K562 (cell line): ENCODE measurements around the gene OCA2. TPM values are rescaled to one million over a fixed set of nuclear protein-coding genes. Genes with fewer than 3 reads are reported as not detected.

ENCODE experiments used
- ATAC-seq: fragments of 200-7000 bp; cut with Tn5 transposase; 3 replicates; pipeline ENCODE4 v1.9.1; 2020; ENCODE audit warnings: moderate library complexity
- BruUV-seq: library from RNA; stranded (reverse); fragments of 400-500 nt; replicated peaks from 2 replicates; lab custom pipeline; 2021; lab: Mats Ljungman, UMichigan
- CTCF ChIA-PET: fragments of 300-600 bp; formaldehyde crosslinking; extraction: SDS; loops from one replicate; lab custom pipeline; 2021; ENCODE audit warnings: low intra/inter-chr PET ratio; lab: Yijun Ruan, JAX
- POLR2A ChIA-PET: fragments of 300-600, 350-650 bp; sonication (Branson Sonifier 250); formaldehyde crosslinking; extraction: SDS; loops from one replicate; lab custom pipeline; 2021; ENCODE audit warnings: antibody characterized with exemption, inconsistent platforms; lab: Yijun Ruan, JAX
- DNase-seq, 4 experiments: peaks; one replicate each; pipeline versions ENCODE4 v3.0.0 to v3.0.0-alpha.2; 2011 to 2018; ENCODE audit warnings: low spot score in 3 of 4, mixed read lengths in 3 of 4; ENCODE audit errors: extremely low read depth in 1 of 4
- FAIRE-seq: peaks from 2 replicates; lab custom pipeline; 2011; peaks lifted over from hg19 to GRCh38; lab: Jason Lieb, UNC
- H2AFZ ChIP-seq: 2 replicates; pipeline ENCODE4 v1.6.0; 2011; ENCODE audit warnings: low read depth, low read length, control low read depth, inconsistent platforms
- H3K27ac ChIP-seq: fragments of 200-600 bp; 3 replicates; pipeline ENCODE4 v1.8.0; 2011; ENCODE audit warnings: low read depth, mild to moderate bottlenecking, control low read depth, inconsistent platforms, low read length, moderate library complexity, mixed read lengths; ENCODE audit errors: extremely low read depth
- H3K27me3 ChIP-seq, 2 experiments: fragments of 300-600 bp in 1 of 2; 2 replicates in 1 of 2; 3 replicates in 1 of 2; pipeline versions ENCODE4 v1.6.0 to v1.8.0; 2011; ENCODE audit warnings: inconsistent platforms in 2 of 2, low read length in 2 of 2, mild to moderate bottlenecking in 1 of 2, mixed read lengths in 1 of 2, moderate library complexity in 1 of 2; ENCODE audit not compliant: control insufficient read depth in 2 of 2, insufficient read depth in 2 of 2
- H3K36me3 ChIP-seq: fragments of 300-600 bp; 3 replicates; pipeline ENCODE4 v1.8.0; 2011; ENCODE audit warnings: mild to moderate bottlenecking, low read length, inconsistent platforms; ENCODE audit not compliant: control insufficient read depth, insufficient read depth
- H3K4me1 ChIP-seq, 2 experiments: fragments of 200-600 bp in 1 of 2; replicated peaks in 1 of 2; 2 replicates in 1 of 2; 3 replicates in 1 of 2; pipeline versions ENCODE4 v1.5.1 to v1.8.0; 2011; ENCODE audit warnings: inconsistent platforms in 2 of 2, low read length in 2 of 2, mild to moderate bottlenecking in 1 of 2, mixed read lengths in 1 of 2, moderate library complexity in 1 of 2; ENCODE audit not compliant: control insufficient read depth in 2 of 2, insufficient read depth in 2 of 2
- H3K4me2 ChIP-seq: 2 replicates; pipeline ENCODE4 v1.6.1; 2011; ENCODE audit warnings: low read length, control low read depth, inconsistent platforms, mixed read lengths; ENCODE audit not compliant: insufficient read depth
- H3K4me3 ChIP-seq: fragments of 200-600 bp; sonication (generic), shearing (Covaris generic); 2 replicates; pipeline ENCODE4 v1.5.1; 2016; ENCODE audit warnings: control low read depth, inconsistent platforms
- H3K79me2 ChIP-seq: fragments of 200-600 bp; 3 replicates; pipeline ENCODE4 v1.8.0; 2011; ENCODE audit warnings: low read length, inconsistent platforms; ENCODE audit not compliant: control insufficient read depth, insufficient read depth
- H3K9ac ChIP-seq, 2 experiments: 2 replicates each; pipeline versions ENCODE4 v1.6.0 to v1.6.1; 2011; ENCODE audit warnings: low read depth in 2 of 2, low read length in 2 of 2, control low read depth in 1 of 2, inconsistent platforms in 1 of 2, mild to moderate bottlenecking in 1 of 2, mixed read lengths in 1 of 2; ENCODE audit not compliant: insufficient read depth in 1 of 2
- H3K9me1 ChIP-seq: one replicate; pipeline ENCODE4 v1.6.0; 2011; ENCODE audit warnings: inconsistent platforms, mild to moderate bottlenecking, low read length, moderate library complexity; ENCODE audit not compliant: control insufficient read depth, insufficient read depth
- H3K9me3 ChIP-seq: replicated peaks from 2 replicates; pipeline ENCODE4 v1.5.1; 2011; ENCODE audit warnings: low read depth, low read length, inconsistent platforms; ENCODE audit not compliant: control insufficient read depth, insufficient read depth
- H4K20me1 ChIP-seq: replicated peaks from 2 replicates; pipeline ENCODE4 v1.6.1; 2011; ENCODE audit warnings: low read length, inconsistent platforms, mixed read lengths; ENCODE audit not compliant: control insufficient read depth, insufficient read depth
- BACH1 ChIP-seq: fragments of 200-800 bp; sonication (Bioruptor generic); IDR thresholded peaks from 2 replicates; pipeline ENCODE4 v1.6.1; 2016; ENCODE audit warnings: missing genetic modification characterization, missing compliant biosample characterization
- ZZZ3 ChIP-seq: fragments of 450-650 bp; IDR thresholded peaks from 2 replicates; pipeline ENCODE4 v1.6.1; 2016; ENCODE audit warnings: antibody characterized with exemption, mild to moderate bottlenecking, moderate library complexity
- WGBS: fragments of 100-300 bp; shearing (Covaris generic); methylation state at CpG from one replicate; pipeline ENCODE4 v1.1.6; 2016; ENCODE audit warnings: low coverage, mixed read lengths; ENCODE audit not compliant: insufficient coverage; ENCODE audit errors: missing lambda C conversion rate; 5-methylcytosine and 5-hydroxymethylcytosine counted together
- in situ Hi-C: fragments of 300-500 bp; cut with MboI; formaldehyde crosslinking; loops from 4 replicates; pipeline ENCODE4 v1.15.0; 2018; ENCODE audit warnings: inconsistent platforms, mixed read lengths
- intact Hi-C: fragments of 100-400 bp; cut with micrococcal nuclease; formaldehyde crosslinking; loops from 2 replicates; pipeline ENCODE4 v1.14.2; 2022
- polyA plus RNA-seq, 8 experiments: library from polyadenylated mRNA; depleted of rRNA in 4 of 8; stranded (reverse) in 5 of 8; unstranded in 3 of 8; fragments of >200 nt; fragmentation: Nextera tagmentation in 2 of 8; fragmentation: Illumina TruSeq in 1 of 8; extraction: Ambion mirVana in 2 of 8; extraction: Trizol in 1 of 8; gene quantifications; 2 replicates each; pipeline versions ENCODE4 v1.2.1 to v1.2.3, GENCODE V29; 2011 to 2014; ENCODE audit warnings: inconsistent platforms in 1 of 8, missing spikeins in 1 of 8
- total RNA-seq, 7 experiments: library from RNA; depleted of rRNA in 6 of 7; stranded (reverse); fragments of >200 nt in 6 of 7; fragmentation: Illumina TruSeq in 2 of 7; extraction: Trizol in 2 of 7; gene quantifications; 2 replicates each; pipeline versions ENCODE4 v1.2.1 to v1.2.3, GENCODE V29; 2011 to 2021; ENCODE audit warnings: low replicate concordance in 1 of 7
- TF ChIP-seq, protein P1 (sequence below): sonication (generic); formaldehyde crosslinking; IDR thresholded peaks from 2 replicates; pipeline ENCODE4 v1.8.0; 2022; ENCODE audit warnings: mild to moderate bottlenecking, missing genetic modification reagents

Gene OCA2
- total and polyA plus RNA-seq, 9 of the 15 experiments (the other 6 are each of a cell fraction or from before 2014, with no cell fraction given) = 0.07 to 0.59 (median 0.17) TPM; not detected in 1

DNA sequence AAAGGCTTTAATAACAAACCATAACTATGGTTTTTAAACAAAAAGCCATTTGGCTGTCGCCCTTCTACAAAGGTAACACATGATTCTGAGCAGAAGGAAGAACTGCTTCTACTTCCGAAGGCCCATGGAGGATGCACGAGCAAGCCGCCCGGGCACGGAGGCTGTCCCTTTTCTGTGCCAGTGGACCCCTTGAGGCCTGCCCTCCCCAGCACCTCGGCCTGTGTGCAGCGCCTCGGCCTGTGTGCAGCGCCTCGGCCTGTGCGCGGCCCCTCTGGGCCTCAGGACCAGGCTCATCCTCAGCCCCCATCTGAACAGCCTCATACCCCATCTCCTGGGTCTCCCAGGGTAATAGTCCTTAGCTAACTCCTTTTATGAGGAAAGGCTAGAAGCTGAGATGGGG lies 329.5 kb downstream of the OCA2 start:
- intact Hi-C loops = no loop called here
- CTCF ChIA-PET = no interaction called here
- 0% methylated on average over 1 of the region's 13 CpGs for WGBS
- no peak overlapping the region for H3K27ac ChIP-seq
- H2AFZ ChIP-seq = no peak overlapping the region
- H3K4me3 ChIP-seq = no peak overlapping the region
- ATAC-seq (no peak), FAIRE-seq (no peak)
- no peaks in the 10 kb centered on the region for H3K9me1 ChIP-seq
- H3K79me2 ChIP-seq = no peaks in the 10 kb centered on the region
- no peaks in the 10 kb centered on the region for H3K36me3 ChIP-seq
- no peak overlapping the region for H3K9ac ChIP-seq
- no TSS peak for BruUV-seq
- in situ Hi-C loops = no loop called here
- H4K20me1 ChIP-seq = no peaks in the 10 kb centered on the region
- no peaks in the 10 kb centered on the region for H3K9me3 ChIP-seq
- TF ChIP-seq, protein P1, sequence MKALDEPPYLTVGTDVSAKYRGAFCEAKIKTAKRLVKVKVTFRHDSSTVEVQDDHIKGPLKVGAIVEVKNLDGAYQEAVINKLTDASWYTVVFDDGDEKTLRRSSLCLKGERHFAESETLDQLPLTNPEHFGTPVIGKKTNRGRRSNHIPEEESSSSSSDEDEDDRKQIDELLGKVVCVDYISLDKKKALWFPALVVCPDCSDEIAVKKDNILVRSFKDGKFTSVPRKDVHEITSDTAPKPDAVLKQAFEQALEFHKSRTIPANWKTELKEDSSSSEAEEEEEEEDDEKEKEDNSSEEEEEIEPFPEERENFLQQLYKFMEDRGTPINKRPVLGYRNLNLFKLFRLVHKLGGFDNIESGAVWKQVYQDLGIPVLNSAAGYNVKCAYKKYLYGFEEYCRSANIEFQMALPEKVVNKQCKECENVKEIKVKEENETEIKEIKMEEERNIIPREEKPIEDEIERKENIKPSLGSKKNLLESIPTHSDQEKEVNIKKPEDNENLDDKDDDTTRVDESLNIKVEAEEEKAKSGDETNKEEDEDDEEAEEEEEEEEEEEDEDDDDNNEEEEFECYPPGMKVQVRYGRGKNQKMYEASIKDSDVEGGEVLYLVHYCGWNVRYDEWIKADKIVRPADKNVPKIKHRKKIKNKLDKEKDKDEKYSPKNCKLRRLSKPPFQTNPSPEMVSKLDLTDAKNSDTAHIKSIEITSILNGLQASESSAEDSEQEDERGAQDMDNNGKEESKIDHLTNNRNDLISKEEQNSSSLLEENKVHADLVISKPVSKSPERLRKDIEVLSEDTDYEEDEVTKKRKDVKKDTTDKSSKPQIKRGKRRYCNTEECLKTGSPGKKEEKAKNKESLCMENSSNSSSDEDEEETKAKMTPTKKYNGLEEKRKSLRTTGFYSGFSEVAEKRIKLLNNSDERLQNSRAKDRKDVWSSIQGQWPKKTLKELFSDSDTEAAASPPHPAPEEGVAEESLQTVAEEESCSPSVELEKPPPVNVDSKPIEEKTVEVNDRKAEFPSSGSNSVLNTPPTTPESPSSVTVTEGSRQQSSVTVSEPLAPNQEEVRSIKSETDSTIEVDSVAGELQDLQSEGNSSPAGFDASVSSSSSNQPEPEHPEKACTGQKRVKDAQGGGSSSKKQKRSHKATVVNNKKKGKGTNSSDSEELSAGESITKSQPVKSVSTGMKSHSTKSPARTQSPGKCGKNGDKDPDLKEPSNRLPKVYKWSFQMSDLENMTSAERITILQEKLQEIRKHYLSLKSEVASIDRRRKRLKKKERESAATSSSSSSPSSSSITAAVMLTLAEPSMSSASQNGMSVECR (CRISPR knock-in tag) = no peak
- no peak for TF ChIP-seq ZZZ3
- TF ChIP-seq BACH1 (tag) = no peak
- TF ChIP-seq, all 486 proteins: peak for 0
- no peak for DNase-seq
- no peak overlapping the region for H3K4me2 ChIP-seq
- POLR2A ChIA-PET = no interaction called here
- H3K4me1 ChIP-seq = peaks cover 0 to 3% of the 10 kb centered on the region in 2 experiments; a peak in 1 of 5 replicates
- H3K27me3 ChIP-seq = peaks cover 0 to 17% of the 10 kb centered on the region in 2 experiments; a peak in 2 of 5 replicates
